SK-N-SH (cell line): Measurements from ENCODE around the gene DLG2.

Experiments used
- CHD2 ChIP-seq: fragments of 150-350 bp; IDR thresholded peaks from 2 replicates; pipeline ENCODE4 v1.6.1; 2018; ENCODE audit warnings: low read length; ENCODE audit not compliant: partially characterized antibody
- CTCF ChIP-seq: fragments of 200-600 bp; sonication (generic); IDR thresholded peaks from 2 replicates; pipeline ENCODE4 v1.6.1; 2017; ENCODE audit warnings: antibody characterized with exemption, mild to moderate bottlenecking, moderate library complexity
- EP300 ChIP-seq, 2 experiments: IDR thresholded peaks; 2 replicates each; pipeline versions ENCODE4 v1.4.0 to v1.6.1; 2012; ENCODE audit warnings: borderline replicate concordance in 1 of 2, low read depth in 1 of 2, low read length in 1 of 2
- TAF1 ChIP-seq: IDR thresholded peaks from 2 replicates; pipeline ENCODE4 v1.6.1; 2012; ENCODE audit warnings: low read depth, mild to moderate bottlenecking, low read length, moderate library complexity, borderline replicate concordance

DNA sequence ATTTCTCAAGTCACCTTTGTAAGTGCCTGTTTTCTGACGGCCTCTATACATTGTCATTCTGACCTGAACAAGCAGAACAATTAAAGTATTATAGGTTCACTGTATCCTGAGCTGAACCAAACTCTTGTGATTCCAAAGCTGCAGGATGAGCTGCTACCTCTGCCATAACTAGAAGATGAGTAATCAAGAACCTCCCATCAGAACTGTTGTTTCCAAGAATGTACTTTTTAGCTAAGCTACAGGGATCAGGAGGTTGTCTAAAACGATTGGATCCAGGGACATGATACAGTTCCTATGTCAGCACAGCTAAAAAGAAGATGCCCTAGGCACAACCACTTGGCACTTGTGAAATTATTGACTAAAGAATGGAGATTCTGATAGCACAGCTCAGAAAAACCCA, 2052.6 kb downstream of the DLG2 start:
- no peak for TF ChIP-seq TAF1
- TF ChIP-seq CHD2, result no peak
- no peak for TF ChIP-seq CTCF
- TF ChIP-seq EP300 (IDR thresholded peaks at IDR 0.05; ENCODE audit: borderline replicate concordance in 1 of 2, low read depth in 1 of 2, low read length in 1 of 2), result no peak
